Stimulated activated CD4-positive, alpha-beta T cell treated with anti-CD3 and anti-CD28 coated beads, TNF-alpha, amount 100 ng/mL, for 4 hours (primary cell): ENCODE results near the gene STK32C.

Experiments used
- DNase-seq, 3 experiments: peaks; one replicate each; pipeline ENCODE4 v3.0.0-alpha.2; 2020; ENCODE audit warnings: low read depth in 3 of 3

STK32C gene

DNA sequence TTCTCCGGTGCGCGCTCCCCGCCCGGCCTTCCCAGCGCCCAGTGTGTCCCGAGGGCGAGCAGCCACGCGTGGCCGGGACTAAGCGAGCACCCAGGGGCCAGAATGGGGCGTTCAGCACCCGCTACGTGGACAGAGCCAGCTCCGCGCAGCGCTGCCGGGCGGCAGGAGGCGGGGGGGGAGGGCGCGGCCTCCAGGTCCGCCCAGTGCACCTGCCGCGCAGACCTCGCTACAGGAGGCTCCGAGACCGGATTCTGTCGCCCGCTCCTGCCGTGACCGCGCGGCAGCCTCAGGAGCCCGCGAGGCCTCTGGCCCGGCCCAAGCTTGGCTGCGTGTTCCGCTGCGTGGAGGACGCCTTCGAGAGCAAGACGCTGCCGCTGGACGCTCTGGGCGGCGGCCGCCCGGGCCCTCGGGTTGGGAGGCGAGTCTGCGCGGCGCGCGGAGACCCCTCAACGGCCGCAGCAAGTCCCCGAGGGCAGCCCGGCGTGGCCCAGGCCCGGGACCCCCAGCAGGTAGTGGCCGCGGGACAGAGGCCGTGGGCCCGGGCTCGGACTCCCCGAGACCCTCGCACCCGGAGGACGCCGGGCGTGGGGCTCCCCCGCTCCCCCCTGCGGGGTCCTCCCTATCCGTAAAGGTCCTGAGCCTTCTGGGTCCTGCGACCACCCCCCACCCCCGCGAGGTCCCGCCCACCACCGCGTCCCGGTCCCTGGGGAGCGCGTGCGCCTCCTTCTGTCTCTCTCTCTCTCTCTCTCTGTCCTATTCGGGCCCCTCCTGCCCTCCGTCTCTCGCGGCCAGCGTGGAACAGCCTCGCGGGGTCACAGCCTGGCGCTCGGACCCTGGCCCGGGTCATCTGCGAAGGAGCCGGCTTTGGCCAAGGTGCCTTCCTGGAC, 121.9 kb downstream of the STK32C start:
- DNase-seq = peak in 1 of 3 experiments; percentile 13

DNA sequence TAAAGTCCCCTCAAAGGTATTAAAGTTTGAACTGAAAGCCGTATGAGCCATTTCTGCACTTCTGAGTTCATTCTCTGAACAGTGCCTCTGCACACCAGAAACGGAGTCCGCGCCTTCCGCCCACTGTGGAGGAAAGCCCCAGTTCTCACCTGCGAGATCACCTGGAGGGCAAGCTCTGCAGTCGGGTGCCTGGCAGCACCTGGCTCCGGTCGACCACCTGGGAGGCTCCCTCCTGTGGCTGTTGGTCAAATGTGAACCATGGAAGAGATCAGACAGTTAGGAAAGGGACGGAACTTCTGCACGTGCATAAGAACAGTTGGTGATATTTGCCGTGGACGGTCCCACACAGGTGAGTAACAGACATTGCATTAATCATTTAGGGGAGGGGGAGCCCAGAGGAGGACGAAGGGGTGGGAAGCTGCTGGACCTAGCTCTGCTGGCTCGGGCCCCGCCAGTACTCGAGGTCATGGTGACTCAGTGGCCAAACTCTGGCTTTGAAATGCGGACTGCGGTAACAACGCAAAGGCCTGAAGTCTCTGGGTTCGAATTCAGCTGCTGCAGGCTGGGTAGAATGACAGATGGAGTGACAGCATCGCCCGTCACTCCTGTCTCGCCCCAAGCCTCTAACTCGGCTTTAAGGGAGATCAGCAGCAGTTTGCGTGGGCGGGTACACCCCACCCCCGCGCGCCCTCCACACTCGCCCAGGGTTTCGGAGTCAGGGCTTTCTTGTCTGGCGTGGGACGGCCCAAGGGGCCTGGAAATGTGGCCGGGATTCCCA, 122.7 kb downstream of the STK32C start:
- DNase-seq = no peak

DNA sequence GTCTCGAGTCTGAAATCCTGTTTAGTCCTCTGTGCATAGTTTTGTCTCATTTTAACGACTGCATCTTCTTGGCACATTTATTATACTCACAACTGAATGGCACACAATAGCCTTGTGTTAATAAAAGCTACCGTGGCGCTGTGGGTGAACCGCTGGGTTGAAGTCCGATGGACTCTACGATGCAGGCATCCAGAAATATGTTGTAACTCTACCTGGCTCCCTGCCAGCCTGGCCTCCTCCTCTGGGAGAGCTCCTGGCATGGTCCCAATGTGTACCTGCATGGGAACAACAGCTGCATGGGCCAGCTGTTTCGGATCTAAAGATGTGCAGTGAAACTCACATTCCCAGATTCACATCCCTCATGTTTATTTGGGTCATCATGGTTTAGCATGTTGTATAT, 124.7 kb downstream of the STK32C start:
- DNase-seq = no peak

DNA sequence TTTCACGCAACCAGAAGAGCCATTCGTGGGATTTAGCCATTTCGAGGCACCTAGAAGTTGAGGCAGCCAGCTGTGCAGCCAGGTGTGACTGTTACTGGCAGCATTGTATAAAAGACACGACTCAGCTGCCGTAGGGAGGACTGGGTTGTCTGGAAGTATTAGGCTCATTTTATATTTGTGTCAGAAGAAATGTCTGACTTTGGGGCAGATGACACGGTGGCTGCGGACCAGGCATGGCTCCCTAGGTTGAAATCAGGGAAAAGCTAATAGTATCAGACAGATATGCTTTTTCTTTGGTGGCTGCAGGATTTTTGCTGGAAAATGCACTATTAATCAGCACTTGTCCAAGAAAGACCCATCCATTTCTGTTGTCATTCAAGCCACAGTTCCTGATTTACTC, 125.2 kb downstream of the STK32C start:
- DNase-seq = no peak

DNA sequence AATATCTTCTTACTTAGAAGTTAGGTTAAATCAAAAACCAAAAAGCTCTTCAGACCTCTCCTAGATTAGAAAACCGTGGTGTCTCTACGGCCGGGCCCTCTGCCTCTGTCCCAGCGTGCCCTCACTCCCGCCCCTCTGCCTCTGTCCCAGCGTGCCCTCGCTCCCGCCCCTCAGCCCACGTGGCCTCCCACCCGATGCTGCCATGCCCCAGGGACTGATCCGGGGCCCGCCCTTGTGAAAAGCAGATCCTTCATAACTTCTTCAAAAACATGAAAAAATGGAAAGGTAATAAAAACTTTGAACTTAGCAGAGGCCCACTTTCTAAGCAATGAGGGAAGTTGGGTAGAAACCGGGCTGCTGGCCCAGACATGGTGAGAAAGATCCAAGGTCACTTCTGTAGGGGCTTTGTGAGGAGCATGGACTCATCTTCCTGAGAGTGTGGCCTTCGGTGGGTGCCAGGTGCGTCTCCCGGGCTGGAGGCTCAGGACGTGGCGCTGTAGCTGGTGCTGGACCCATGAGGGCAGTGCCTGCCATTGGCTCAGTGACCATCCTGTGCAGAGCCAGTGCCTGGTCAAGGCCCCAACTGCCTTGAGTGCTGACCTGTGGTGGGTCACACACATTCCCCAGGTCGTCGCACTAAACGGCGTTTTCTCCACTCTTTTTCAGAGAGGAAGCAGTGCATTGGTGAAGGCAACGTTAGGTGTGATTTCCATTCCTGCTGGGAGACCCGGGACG, 125.9 kb downstream of the STK32C start:
- DNase-seq = no peak

DNA sequence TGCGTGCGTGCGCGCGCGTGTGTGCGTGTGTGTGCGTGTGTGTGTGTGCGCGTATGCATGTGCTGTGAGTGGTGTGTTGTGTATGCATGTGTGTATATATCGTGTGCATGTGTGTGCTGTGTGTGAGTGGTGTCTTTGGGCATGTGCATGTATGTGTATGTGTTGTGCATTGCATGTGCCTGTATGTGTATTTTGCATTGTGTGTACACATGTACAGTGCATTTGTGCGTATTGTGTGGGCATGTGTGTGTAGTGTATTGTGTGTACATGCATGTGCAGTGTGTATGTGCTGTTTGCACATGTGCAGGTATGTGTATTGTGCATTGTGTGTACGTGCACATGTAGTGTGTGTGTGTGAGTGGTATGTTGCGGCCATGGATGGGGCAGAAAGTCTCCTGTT, 127.0 kb downstream of the STK32C start:
- no peak for DNase-seq

DNA sequence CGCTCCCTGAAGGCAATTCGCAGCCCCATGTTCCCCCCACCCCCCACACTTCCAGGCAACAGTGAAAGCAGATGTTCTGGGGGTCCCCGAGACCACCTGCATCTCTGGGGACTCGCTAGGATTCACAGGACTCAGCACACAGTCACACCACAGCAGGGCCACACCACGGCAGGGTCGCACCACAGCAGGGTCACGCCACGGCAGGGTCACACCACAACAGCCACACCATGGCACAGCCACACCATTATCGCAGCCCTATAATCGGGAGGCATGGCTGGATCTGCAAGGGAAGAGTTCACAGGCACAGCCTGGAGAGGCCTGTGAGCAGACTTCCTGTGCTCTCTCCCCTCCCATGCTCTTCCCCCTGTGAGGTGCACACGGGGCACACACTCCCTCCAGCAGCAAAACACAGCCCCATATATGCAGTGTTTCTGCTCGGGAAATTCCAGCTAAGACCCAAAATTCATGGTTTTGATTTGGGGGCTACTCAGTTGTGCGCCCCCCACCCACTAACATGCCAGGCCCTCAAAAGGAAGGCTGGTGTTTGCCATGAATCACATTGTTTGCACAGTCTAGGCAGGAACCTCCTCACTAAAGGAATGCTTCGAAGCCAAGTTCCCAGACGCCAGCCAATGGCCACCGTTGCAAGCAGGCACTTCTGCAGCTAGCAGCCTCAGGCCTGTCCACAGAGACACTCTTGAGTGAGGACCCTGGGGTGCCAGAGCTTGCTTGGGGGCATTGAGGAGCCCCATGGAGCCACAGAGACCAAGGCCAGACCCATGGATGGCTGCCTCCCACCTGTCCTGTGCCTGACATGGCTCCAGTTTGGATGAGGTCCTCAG, 128.0 kb downstream of the STK32C start:
- DNase-seq = no peak

DNA sequence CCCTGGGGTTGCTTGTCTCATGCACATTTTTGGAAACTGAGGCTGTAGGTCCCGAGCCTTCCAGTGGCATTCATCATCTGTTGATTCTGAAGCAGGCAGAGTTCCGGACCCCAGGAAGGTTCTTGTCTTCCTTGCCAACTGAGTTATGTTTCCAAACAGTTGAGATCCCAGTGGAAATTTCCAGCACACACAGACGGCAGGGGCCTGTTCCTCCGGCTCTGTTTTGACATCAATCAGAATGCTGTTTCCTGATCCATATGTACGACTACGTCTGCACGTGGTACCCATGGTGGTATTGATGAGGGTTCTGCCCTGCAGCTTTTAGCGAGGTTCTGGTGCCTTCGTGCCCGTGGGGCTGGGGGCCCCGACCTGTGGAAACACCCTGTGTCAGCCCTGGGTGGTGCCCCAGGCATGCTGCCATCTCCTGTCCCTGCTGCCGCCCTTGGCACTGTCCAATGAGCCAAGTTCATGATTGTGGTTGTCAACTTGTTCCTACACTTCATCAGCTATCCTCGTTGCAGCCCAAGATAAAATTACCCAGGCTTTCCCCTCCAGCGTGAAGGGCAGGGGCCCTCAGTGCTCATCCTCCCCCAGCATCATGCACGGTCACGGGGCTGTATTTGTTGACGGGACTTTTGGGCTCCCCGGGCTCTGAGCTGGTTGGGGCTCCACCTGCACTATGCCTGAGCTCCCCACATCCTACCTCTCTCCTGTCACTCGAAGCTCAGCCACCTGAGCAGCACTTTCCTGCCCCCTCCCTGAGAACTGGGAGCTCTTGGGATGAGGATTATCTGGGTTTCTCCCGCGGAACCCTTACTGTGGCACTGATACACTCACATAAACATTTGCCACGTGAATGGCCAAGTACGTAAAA, 128.8 kb downstream of the STK32C start:
- no peak for DNase-seq

DNA sequence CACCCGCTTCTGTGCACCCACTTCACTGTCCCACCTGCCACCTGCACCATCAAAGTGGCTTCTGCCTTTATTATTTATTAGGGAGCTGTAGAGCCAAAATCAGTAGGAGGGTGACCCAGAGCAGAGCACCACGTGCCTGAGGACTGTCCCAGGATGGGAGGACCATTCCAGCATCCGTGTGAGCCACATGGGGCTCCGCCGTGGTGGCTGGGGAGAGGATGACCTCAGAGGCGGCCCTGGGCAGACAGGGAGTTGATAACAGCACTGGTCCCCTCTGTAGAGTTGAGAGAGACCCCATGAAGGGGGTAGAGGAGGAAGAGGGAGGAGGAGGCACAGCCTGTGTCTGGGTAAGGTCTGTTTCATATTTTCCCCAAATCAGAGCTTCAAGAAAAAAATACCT, 129.7 kb downstream of the STK32C start:
- no peak for DNase-seq

DNA sequence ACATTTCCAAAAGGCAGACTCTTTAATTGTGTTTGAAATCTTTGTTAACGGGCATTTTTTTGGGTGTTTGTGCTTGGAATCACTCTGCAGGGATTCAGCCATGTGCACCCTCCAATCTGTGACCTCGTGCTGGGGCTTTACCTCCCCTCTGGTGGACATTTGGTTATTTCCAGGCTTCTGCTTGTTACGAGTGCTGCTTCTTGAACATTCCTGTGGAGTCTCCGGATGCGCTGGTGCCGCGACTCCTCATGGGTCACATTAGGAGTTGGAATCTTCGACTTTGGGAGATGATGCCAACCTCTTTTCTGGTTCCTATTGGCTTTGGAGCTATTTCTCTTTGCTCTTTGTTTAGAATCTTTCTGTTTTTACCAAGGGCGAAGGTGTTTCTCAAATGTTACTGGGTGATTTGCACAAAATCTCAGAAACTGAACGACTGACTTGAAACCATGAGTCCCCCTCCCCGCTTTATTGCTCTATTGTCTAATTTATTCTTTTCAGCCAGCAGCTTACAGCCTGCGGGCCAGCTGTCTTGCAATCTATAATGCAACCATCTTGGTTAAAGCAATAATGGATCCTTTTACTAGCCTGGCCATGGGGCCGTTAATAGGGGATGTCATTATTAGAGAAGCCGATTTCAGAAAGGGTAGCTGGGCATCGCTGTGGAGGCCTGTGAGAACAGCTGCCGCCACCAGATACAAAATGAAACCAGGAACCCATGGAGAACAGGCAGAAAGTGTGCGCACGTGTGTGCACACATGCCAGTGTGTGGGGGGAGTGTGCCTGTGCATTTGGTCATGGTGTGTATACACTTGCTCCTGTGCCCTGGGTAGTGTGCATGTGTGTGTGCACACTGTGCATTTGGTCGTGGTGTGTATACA, 130.9 kb downstream of the STK32C start:
- DNase-seq = no peak

DNA sequence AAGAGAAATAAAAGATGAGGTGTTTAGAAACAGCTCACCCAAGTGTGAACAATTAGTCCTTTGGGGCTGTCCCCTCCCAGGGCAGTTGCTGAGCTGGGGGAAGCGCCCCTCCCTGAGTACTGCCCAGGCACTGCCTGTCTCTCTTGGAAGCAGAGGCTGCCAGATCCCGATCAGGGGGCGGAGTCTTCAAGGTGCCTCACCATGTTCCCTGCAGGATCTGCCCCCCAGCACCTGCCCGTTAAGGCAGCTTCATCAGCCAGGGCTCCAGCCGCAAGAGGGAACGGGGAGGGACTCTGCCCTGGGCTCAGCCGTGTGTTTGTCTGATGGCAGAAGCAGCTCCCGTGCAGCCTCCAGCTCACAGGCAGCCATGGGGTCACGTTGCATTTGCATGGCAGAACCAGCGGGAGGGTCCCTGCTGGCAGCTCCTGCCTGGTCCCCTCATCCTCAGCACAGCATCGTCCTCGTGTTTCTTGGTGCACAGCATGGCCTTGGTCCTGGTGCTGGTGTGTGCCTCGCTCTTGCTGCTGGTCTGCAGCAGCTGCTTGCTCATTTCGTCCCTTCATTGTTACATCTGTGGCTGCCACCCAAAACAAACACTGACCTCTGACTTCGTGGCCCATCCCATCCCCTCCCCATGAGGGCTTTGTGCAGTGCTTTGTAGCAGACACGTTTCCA, 131.7 kb downstream of the STK32C start:
- DNase-seq = no peak

DNA sequence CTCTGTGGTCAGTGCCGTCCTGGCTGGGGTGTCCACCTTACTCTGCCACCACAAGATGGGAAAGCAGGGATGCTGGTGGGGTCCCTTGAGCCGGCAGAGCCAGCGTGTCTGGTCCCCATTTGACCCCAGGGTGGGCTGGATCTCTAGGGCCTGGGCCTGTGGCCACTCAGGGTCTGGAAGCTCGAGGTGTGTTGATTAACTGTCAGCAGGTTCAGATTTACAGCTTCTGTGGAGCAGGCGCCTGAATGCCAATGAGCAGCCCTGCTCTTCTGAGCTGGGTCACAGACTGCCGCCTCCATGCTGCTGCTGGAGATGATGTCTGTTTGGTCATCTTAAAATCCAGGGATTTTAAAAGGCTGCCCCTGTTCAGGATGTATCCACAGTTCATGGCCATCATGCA, 132.3 kb downstream of the STK32C start:
- DNase-seq = no peak

DNA sequence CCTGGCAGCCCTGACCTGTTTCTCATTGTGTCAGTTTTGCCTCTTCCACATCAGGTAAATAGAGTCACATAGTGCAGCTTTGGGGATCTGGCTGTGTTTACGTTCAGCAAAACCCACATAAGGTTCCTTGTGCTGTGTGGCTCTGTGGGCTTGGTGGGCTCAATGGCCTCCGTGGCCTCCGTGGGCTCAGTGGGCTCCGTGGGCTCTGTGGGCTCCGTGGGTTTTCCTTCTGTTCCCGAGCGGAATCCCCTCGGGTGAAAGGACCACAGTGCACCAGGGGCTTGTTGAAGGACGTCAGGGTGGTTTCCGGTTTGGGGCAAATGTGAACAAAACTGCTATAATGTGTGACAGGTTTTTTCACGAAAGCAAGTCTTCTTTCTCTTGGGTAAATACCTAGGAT, 133.5 kb downstream of the STK32C start:
- no peak for DNase-seq

DNA sequence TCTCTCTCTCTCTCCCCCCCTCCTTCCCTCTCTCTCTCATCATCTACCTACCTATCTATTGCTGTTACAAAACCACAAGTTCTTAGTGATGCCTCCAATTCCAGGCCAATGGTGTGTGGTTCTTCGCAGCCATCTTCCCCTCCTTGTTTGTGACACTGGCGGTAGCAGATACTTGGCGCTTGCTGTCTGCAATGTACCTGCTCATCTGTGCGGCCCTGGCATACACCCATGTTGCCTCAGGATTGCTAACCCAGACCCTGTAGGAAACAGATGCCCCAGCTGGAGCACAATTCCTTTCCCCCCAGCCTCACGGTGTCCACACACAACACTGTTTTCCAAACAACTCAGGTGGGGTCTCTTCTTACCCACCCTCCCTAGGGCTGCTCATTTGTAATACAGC, 134.6 kb downstream of the STK32C start:
- no peak for DNase-seq

DNA sequence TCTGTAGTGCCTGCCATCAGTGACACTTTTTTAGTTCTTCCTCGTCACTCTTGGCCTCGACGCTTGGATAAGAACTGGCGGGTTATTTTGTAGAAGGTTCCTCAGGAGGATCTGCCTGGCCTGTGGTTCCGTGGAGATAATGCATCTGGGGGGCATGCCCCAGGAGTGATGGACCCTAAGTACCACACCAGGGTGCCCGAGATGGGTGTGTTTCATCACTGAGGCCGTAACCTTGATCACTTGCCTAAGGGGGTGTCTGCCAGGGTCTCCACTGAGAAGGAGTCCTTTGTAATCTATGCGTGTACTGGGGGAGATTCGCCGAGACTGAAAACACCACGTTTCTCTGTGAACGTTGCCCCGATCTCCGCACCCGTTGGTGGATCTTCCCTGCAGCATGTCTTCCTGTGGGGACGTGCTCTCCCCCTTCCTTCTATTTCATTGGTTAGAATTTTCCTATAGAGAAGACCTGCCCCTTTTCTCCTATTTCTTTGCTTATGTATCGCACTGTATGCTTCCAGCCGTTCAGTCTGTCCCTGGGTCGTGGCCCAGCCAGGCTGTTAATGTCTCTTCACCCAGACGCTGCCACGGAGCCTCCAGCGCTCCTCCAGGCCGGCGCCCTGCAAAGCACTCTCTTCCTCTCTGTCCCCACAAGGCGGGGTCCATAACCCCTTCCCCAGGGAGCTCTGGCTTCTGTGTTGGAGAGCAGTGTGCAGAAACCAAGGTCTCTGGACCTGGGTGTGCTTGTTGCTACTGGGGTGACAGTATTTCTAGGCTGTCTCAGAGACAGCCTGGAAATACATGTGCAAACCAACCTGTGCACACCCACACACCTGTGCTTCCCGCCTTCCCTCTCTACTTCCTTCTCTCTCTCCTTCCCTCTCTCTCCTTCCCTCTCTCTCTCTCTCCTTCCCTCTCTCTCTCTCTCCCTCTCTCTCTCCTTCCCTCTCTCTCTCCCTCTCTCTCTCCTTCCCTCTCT, 135.4 kb downstream of the STK32C start:
- no peak for DNase-seq

DNA sequence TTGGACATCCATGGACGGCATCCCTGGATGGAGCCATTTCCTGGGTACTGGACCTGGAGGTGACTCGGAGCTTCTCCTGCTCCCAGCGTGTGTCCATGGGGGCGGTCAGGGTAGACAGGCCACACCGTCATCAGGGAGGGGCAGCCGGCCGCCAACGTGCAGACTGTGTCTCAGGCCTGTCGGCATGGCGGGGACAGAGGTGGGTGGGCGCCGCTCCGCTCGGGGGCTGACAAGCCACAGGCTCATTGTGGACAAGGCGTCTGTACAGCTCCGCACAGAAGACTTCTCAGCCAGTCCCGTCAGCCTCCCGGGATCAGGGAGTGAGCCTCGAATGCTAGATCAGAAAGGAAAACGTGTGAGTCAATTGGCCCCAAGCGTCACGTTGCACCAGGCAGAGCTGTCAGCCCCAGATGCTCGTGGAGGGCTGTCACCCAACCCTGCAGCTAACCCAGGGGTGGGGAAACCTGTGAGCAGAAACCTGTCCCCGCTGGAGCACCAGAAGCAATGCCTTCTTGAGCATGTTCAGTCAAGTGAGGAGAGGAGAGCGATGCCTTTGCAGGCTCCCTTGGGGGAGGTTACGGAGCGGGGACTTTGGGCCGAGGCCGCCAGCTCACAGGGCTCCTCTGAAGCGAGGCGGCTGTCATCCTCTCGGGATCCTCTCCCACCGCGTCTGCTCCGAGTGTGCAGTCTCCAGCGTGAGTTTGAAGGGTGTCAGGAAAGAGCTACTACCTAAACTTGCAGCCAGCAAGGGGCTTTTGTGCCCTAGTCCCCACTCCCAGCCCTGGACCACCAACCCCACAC, 137.0 kb downstream of the STK32C start:
- no peak for DNase-seq
